NCI-H1930 (cell line): ENCODE results near the gene ITGB2.

Source experiments
- DNase-seq, 2 experiments: peaks; one replicate each; lab custom pipeline; 2025; lab: John Stamatoyannopoulos, UW

Gene ITGB2

DNA sequence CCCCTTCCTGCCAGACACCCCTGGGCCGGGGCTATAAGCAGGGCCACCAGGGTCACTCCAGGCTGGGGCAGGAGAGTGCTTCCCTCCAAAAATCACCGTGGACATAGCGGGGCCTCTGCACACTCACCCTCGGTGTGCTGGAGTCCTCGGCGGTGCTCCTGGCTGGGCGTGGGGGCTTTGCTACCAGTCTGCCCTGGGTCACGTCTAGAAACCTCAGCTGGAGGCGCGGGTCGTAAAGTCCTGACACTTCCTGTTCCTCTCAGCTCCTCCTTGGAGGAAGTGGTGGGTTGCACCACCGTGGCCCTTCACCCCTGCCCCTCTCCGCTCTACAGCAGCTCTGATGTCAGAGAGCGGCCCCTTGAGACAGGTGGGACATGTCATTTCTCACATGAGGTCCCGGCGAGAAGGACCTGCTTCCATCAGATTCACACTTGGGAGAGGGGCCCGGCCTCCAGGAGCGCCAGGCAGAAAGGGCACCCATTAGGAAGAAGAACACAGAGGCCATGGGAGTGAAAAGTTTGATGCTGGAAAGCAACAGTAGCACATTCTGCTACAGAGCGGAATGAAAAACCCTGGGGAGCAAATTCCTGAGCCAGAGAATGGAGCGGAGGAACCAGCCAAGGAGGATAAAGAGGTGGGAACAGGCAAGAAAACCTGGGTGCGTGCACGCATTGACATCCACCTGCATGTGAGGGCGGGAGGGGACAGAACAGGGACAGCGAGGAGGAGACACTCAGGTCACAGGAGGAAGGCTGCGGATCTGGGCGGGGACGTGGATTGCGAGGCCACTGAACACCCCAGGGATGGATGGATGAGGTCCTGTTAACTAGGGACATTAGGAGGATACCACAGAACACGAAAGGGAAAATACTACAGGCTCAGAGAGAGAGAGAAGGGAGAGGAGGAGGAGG lies at the start of gene ITGB2:
TSS of gene ITGB2 (minus strand) at position 206 of the 911 bp plus-strand sequence. CDS start 10,117 bp downstream, outside the sequence.
- no peak for DNase-seq

DNA sequence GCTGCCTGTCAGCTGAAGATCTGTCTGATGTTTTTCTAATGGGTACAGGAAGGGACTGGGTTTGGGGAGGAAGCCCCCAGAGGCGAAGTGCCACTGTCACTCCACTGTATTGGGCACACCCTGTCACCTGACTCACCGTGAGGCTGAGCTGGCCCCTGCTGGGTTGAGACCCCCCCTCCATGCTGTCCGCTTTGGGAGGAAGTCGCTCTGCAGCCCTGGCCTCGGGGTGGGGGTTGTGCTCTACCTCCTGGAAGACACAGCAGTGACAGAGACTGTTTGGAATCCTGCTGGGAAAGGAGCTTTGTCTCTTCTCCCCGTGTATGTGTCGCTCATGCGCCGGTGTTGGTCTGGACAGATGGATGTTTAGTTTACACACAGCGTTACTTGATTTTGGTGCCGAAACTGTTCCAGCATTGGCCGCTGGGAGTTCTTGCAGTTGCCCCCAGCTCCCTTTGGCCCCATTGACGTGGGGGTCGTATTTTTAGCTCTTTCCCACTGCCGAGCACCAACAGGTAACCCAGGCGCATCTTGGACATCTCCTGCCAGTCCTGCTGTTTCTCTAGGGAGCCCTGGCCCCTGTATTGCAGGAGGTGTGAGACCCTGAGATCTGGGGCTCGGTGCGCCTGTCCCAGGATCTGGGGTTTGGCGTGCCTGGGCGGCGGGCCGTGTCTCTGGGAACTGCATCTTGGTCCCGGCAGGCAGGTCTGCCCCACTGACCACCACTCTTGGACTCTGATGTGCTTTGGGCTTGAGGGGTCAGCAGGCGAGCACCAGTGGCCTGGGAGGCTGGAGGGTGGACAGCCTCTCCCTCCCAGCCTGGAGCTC lies 49.4 kb upstream of the ITGB2 start:
- DNase-seq: no peak

- no peak for DNase-seq
Observed at GRCh38 chr21:44969066-44969670, 48.5 kb upstream of the ITGB2 start.

- DNase-seq: no peak
Observed at GRCh38 chr21:44967082-44968047, 46.7 kb upstream of the ITGB2 start.

- no peak for DNase-seq
Observed at GRCh38 chr21:44966135-44967081, 45.7 kb upstream of the ITGB2 start.

- no peak for DNase-seq
Observed at GRCh38 chr21:44965251-44966022, 44.7 kb upstream of the ITGB2 start.

DNA sequence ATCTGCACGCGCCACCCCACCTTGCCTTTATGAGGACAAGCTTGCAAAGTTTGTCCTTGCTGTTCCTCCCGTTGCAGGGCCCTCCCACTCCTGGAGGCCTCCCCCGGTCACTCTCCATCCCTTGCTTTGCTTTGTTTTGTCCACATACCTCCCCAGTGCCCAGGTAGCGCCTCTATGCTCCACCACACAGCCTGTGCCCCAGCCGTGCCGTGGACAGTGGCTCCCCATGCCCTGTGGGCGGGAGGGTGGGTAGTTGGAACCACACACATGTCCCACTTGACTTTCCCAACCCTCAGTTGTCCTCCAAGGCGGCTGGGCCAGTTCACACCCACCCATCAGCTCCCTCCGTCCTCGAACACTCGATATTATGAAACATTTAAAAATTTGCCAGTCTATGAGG lies 43.7 kb upstream of the ITGB2 start:
- DNase-seq: no peak

- no peak for DNase-seq
Observed at GRCh38 chr21:44962403-44962966, 41.8 kb upstream of the ITGB2 start.

GRCh38 chr21:44960141-44961092 lies 39.7 kb upstream of the ITGB2 start:
- DNase-seq: no peak

DNA sequence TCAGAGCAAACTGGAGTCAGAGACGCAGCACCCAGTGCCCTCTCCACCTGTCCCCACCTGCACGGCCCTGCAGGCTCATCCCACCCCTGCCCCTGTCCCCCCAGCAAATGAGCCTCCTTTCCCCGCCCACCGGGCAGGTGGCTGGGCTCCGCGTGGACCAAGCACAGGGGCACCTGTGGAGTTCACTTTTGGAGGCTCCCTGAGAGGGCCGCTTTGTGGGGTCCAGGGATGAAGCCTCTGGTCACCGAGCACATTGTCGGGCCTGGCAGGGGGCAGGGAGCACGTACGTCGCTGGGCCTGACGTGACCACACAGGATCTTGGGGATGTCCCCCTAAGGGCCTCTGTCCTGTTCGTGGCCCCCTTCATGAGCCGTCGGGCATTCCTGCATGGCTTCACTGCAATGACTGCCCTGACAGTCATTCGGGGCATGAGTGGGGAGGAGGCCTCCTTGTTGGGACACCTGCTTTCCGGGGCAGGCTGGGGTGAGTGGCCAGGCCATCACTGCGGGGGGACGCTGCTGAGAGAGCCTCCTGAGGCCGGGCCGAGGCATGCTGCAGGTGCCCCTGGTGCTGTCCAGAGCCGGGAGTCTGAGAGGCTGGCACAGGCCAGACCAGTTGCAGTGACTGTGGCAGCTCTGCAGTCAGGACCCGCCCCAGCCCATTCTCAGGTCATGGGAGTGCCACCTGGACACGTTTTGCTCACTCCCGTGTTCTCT lies 38.8 kb upstream of the ITGB2 start:
- DNase-seq: no peak

GRCh38 chr21:44958471-44959191 lies 37.9 kb upstream of the ITGB2 start:
- DNase-seq: no peak

DNA sequence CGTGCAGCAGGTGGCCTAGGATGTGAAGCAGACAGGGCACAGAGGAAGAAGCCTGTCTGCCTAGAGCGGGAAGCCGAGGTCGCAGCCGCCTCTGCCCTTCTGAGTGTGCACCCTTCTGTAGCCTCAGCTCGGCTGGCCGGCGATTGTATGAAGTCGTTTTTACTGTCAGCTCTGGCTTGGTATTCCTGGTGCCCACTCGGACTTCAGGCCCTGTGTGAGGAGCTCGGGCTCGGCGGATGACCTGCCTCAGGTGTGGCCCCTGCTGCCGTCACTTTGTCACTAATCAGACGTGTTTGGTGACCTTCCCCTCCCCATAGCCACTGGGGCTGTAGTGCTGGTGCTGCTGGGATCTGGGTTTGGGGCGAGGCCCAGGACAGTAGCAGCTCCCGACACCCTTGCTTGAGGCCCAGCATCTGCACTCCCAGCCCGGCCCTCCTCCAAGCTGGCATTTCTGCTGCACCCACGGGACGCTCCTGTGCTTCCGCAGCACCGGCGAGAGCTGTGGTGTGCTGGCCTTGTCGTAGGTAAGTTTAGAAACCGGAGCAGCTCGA lies 37.3 kb upstream of the ITGB2 start:
- no peak for DNase-seq

DNA sequence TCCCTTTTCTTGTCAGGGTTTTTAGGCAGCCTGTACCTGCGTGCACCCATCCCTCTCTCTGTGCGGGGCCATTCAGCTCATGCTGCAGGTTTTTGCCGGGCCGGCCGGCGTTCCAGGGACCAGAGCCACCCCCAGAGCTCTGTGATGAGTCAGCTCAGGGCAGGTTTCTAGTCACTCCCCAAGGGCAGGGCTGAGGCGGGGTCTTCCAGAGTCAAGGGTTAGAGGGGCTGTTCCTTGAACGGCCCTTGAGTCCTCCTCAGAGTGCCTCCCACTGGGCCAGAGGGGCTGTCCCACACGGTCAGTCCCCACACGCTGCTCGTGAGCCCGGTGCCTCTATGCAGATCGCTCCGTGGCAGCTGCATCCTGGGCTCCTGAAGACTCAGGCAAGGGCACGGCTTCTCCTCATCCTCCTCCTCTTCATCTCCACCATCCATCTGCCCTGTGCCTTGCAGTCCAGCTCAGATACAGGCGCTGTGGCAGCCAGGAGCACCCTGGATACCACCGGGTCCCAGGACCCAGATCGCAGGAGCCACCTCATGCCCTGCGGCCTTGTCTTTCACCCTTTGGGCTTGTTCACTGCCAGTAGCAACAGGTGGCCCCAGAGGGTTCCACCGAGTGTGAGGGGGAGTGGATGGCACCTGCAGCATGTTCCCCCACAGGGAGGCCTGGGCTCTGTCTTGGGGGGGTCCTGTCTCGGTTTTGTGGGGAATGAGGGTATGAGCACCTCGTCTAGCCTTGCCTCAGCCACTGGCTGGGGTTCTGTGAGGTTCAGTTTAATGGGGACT lies 36.5 kb upstream of the ITGB2 start:
- DNase-seq: no peak

DNA sequence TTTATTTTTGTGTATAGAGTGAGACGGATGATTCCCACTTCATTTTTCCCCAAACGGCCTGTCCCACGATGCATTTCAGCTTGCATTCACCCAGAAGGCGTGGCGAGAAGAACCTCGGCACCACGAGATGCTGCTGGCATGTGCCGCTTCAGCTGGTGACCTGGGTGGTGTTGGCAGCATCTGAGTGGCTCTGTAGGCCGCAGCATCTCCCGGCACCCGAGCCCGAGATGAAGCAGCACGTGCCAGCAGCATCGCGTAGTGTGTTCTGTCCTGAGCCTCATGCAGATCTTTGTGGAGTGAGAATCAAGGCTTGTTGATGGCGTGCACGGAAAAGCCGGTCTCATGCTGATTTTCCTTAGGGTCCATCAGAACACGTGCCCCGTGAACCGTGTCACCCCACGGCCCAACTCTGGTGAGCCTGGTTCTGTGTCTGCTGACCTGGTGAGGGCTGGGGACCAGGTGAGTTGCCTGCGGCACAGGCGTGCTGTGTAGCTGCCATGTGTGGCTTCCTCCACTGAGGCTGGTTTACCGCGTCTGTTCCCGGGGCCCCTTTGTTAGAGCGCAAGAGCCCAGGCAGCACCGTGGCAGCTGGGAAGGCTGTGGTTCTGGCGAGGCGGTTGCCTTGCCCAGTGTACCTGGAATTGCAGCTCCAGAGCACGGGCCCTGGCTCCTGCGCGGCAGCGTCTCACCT lies 35.8 kb upstream of the ITGB2 start:
- no peak for DNase-seq

DNA sequence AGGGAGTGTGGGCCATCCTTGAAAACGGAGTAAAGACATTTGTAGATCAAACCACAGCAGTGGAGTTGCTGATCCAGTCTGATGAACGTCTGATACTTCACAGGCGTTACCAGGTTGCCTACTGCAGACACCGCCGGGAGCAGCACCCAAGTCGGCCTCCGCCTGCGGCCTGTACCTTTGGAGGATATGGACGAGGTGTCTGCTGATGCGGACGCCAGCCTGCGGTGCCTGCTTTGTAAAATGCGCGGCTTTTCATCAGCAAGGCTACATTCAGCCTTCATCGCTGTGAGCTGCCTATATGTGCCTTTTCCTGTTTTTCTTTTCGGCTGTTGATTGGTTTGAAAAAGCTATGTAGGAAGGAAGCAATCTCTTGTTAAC lies 35.1 kb upstream of the ITGB2 start:
- no peak for DNase-seq
